ENCODE data around the gene ZNF202.

ZNF202 gene
- total RNA-seq, result 13.8 to 19.2 (median 14.9) reads per million in 3 donors

DNA sequence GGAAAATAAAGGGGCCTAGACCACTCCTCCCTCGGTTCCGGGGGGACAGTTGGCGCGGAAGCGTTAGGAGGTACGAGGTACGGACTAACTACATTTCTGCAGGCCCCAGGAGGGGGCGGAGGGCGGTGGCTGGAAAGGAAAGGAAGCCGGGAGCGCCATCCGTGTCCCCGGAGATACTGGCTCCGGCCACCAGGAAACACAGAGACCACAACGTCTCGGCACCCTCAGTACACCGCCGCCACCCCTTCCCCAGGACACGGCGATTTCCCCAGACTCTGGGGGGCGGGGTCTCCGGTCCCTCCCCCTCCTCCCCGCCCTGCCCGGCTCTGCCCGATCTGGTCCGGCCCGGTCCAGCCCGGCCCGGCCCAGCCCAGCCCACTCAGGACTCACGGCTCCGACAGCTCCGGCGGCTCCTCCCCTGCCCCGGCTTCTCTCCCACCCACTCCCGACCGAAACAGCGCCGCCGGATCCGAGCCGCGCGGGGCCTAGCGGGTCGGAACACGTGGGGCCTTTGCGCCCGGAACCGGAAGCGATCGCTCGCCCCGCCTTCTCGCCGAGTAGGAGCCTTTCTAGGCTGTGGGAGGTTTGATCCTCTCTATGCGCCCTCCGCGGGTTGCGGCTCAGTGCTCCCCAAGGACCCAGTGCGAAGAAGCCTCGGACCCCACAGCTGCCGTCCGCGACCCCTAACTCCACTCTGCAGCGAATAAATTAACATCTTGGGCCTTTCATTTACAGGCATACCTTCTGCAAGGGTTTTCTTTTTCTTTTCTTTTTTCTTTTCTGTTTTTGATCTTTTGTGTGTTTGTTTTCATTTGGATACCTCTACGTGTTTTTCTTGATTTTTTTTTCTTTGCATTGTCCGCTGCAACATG lies at the start of gene ZNF202:
TSS of gene ZNF202 (minus strand) at position 502 of the 872 bp plus-strand sequence. CDS start 10,772 bp downstream, outside the sequence.
- Histone ChIP-seq H3K4me1 (ENCODE audit: control insufficient read depth, insufficient read depth, low read length, poor library complexity, severe bottlenecking) (peaks cover 9% of the 10 kb centered on the region), H3K9me3 (ENCODE audit: control insufficient read depth, low read length) (no peaks in the 10 kb centered on the region), H3K27ac (ENCODE audit: insufficient read depth, low read length, poor library complexity, severe bottlenecking) (peak within 1 kb of the TSS; percentile 76), H3K36me3 (ENCODE audit: control insufficient read depth, insufficient read depth, low read length) (no peaks in the 10 kb centered on the region), H3K4me3 (ENCODE audit: insufficient read depth, low read depth, low read length, poor library complexity, severe bottlenecking) (peak within 1 kb of the TSS; percentile 88), H3K27me3 (replicated peaks; ENCODE audit: control insufficient read depth, insufficient read depth, low read length, poor library complexity, severe bottlenecking) (no peaks in the 10 kb centered on the region)
- peak; percentile 78 to 86 (median 83) for DNase-seq

DNA sequence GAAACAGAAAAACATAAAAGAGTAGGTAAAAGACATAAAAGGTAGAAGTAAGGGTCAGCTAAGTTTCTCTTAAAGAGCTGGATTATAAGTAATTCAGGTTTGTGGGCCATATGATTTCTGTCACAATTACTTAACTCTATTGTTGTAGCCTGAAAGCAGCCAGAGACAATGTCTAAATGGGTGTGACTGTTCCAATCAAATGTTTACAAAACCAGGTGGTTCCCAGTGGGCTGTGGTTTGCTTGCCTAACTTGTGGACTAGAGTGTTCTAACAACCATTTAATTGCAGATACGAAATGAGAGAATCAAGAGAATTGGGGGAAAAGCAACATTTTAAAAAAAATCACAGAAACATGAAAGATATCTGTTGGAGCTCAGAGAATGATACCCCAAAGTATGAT lies 42.1 kb upstream of the ZNF202 start:
- Histone ChIP-seq H3K27ac (ENCODE audit: insufficient read depth, low read length, poor library complexity, severe bottlenecking) (no peak overlapping the region), H3K4me1 (ENCODE audit: control insufficient read depth, insufficient read depth, low read length, poor library complexity, severe bottlenecking) (no peaks in the 10 kb centered on the region), H3K27me3 (replicated peaks; ENCODE audit: control insufficient read depth, insufficient read depth, low read length, poor library complexity, severe bottlenecking) (no peaks in the 10 kb centered on the region), H3K4me3 (ENCODE audit: insufficient read depth, low read depth, low read length, poor library complexity, severe bottlenecking) (no peak overlapping the region), H3K9me3 (ENCODE audit: control insufficient read depth, low read length) (no peaks in the 10 kb centered on the region), H3K36me3 (ENCODE audit: control insufficient read depth, insufficient read depth, low read length) (no peaks in the 10 kb centered on the region)
- DNase-seq, result no peak

DNA sequence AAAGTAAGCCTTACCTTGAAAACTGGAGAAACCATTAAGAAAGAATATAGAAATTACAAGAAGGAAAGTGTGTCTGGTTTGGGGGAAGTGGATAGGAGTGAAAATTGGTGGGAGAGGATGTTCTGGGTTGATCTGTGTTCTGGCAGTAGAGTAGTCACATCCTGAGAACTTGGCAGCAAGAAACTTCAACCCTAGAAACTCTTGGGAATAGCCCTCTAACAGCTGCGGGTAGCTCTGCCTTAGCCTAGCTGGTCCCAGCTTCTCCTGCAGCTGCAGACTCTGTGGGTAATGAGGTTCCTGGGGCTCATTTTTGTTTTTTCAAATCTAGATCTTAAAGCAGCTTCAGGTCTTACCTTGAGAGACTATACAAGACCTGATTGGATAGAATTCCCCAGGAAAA lies 37.1 kb upstream of the ZNF202 start:
- Histone ChIP-seq H3K36me3 (ENCODE audit: control insufficient read depth, insufficient read depth, low read length) (no peaks in the 10 kb centered on the region), H3K27me3 (replicated peaks; ENCODE audit: control insufficient read depth, insufficient read depth, low read length, poor library complexity, severe bottlenecking) (no peaks in the 10 kb centered on the region), H3K4me3 (ENCODE audit: insufficient read depth, low read depth, low read length, poor library complexity, severe bottlenecking) (no peak overlapping the region), H3K4me1 (ENCODE audit: control insufficient read depth, insufficient read depth, low read length, poor library complexity, severe bottlenecking) (no peaks in the 10 kb centered on the region), H3K9me3 (ENCODE audit: control insufficient read depth, low read length) (no peaks in the 10 kb centered on the region), H3K27ac (ENCODE audit: insufficient read depth, low read length, poor library complexity, severe bottlenecking) (no peak overlapping the region)
- DNase-seq, result no peak

DNA sequence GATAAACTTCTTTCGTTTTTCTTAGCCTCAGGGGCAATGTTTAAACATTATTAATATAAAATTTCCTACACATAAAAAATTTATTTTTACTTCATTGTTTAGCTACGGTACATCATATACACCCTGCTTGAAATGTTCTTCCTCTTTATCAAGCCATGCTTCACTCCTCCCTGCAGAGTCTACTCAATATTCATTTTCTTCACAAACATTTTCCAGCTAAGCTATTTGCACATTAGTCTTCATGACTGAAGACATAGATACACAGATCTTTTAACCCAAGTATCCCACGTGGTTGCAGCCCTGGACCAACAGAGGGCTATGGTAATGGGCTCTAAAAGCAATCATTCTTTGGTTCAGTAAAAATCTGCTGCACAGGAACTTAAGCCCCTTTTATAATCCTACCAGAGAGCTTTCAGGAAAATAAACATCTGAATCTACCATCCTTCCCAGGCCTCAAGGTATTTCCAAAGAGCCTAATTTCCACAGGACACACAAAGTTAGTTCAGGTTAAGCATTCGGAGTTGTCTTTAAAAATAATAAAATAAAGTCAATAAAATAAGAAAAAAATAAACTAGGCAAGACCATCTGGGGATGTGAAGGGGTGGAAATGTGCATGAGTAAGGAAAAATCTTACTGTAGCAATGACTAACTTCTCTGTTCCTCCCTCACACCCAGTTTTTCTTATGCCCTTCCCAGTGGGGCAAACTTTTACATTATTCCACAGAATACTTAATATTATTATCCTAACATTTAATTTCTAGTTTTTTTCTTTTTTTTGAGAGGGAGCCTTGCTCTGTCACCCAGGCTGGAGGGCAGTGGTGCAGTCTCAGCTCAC lies 34.5 kb upstream of the ZNF202 start:
- no peaks in the 10 kb centered on the region for H3K36me3 ChIP-seq (ENCODE audit: control insufficient read depth, insufficient read depth, low read length)
- no peaks in the 10 kb centered on the region for H3K4me1 ChIP-seq (ENCODE audit: control insufficient read depth, insufficient read depth, low read length, poor library complexity, severe bottlenecking)
- H3K4me3 ChIP-seq (ENCODE audit: insufficient read depth, low read depth, low read length, poor library complexity, severe bottlenecking), result no peak overlapping the region
- H3K27me3 ChIP-seq (replicated peaks; ENCODE audit: control insufficient read depth, insufficient read depth, low read length, poor library complexity, severe bottlenecking), result no peaks in the 10 kb centered on the region
- H3K27ac ChIP-seq (ENCODE audit: insufficient read depth, low read length, poor library complexity, severe bottlenecking), result no peak overlapping the region
- H3K9me3 ChIP-seq (ENCODE audit: control insufficient read depth, low read length), result no peaks in the 10 kb centered on the region
- no peak for DNase-seq

DNA sequence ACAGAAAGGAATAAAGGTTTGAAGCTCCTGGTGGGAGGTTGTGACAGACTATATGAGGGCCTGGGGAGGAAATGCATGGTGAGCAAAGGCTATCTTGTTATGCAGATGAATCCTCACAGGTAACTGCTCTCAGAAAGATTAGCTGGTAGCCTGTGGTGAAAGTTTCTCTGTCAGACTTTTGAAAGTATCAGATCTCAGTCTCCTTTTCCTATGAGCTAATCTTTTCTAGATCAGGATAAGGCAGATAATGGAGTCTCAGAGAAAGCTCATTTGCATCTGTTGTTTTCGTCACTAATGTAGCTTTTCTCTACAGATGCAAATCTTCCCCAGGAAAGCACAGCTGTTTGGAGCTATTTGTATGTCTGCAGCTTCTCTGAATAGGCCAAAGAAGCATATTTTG lies 33.8 kb upstream of the ZNF202 start:
- no peak overlapping the region for H3K27ac ChIP-seq (ENCODE audit: insufficient read depth, low read length, poor library complexity, severe bottlenecking)
- no peak overlapping the region for H3K4me3 ChIP-seq (ENCODE audit: insufficient read depth, low read depth, low read length, poor library complexity, severe bottlenecking)
- no peaks in the 10 kb centered on the region for H3K27me3 ChIP-seq (replicated peaks; ENCODE audit: control insufficient read depth, insufficient read depth, low read length, poor library complexity, severe bottlenecking)
- no peaks in the 10 kb centered on the region for H3K4me1 ChIP-seq (ENCODE audit: control insufficient read depth, insufficient read depth, low read length, poor library complexity, severe bottlenecking)
- no peaks in the 10 kb centered on the region for H3K9me3 ChIP-seq (ENCODE audit: control insufficient read depth, low read length)
- DNase-seq, result no peak
- H3K36me3 ChIP-seq (ENCODE audit: control insufficient read depth, insufficient read depth, low read length), result no peaks in the 10 kb centered on the region

DNA sequence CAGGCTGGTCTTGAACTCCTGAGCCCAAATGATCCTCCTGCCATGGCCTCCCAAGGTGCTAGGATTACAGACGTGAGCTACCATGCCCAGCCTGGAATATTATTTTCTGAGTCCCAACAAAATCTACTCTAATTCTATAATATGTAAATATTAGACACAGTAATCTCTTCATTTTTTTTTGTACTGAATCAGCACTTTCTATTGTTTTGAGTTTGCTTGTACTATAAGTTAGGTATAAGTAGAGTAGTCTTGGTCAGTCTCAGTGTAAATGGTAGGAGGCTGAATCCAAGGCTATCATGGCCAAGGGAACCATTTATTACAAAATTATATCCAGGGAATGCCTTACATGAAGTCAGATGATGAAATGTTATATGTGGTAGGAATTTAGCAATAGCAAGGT lies 32.5 kb upstream of the ZNF202 start:
- H3K27ac ChIP-seq (ENCODE audit: insufficient read depth, low read length, poor library complexity, severe bottlenecking), result no peak overlapping the region
- H3K4me3 ChIP-seq (ENCODE audit: insufficient read depth, low read depth, low read length, poor library complexity, severe bottlenecking), result no peak overlapping the region
- H3K36me3 ChIP-seq (ENCODE audit: control insufficient read depth, insufficient read depth, low read length), result no peaks in the 10 kb centered on the region
- no peaks in the 10 kb centered on the region for H3K4me1 ChIP-seq (ENCODE audit: control insufficient read depth, insufficient read depth, low read length, poor library complexity, severe bottlenecking)
- no peaks in the 10 kb centered on the region for H3K27me3 ChIP-seq (replicated peaks; ENCODE audit: control insufficient read depth, insufficient read depth, low read length, poor library complexity, severe bottlenecking)
- no peaks in the 10 kb centered on the region for H3K9me3 ChIP-seq (ENCODE audit: control insufficient read depth, low read length)
- no peak for DNase-seq

DNA sequence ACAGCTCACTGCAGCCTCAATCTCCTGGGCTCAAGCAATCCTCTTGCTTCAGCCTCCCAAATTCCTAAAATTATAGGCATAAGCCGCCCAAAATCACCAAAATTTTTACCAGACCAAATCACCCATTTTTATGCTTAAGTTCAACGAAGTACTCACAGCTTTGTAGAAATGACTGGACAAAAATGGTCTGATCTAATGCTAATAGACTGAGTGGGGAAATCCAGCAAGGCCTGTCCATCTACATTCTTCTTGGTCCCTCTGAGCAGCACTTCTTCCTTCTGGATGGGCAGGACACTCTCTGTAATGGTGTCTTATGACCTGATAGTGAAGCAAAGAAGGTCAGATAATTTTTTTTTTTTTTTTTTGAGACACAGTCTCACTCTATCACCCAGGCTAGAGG lies 31.6 kb upstream of the ZNF202 start:
- Histone ChIP-seq H3K4me3 (ENCODE audit: insufficient read depth, low read depth, low read length, poor library complexity, severe bottlenecking) (no peak overlapping the region), H3K9me3 (ENCODE audit: control insufficient read depth, low read length) (no peaks in the 10 kb centered on the region), H3K36me3 (ENCODE audit: control insufficient read depth, insufficient read depth, low read length) (no peaks in the 10 kb centered on the region), H3K27ac (ENCODE audit: insufficient read depth, low read length, poor library complexity, severe bottlenecking) (no peak overlapping the region), H3K27me3 (replicated peaks; ENCODE audit: control insufficient read depth, insufficient read depth, low read length, poor library complexity, severe bottlenecking) (no peaks in the 10 kb centered on the region), H3K4me1 (ENCODE audit: control insufficient read depth, insufficient read depth, low read length, poor library complexity, severe bottlenecking) (no peaks in the 10 kb centered on the region)
- DNase-seq, result no peak

DNA sequence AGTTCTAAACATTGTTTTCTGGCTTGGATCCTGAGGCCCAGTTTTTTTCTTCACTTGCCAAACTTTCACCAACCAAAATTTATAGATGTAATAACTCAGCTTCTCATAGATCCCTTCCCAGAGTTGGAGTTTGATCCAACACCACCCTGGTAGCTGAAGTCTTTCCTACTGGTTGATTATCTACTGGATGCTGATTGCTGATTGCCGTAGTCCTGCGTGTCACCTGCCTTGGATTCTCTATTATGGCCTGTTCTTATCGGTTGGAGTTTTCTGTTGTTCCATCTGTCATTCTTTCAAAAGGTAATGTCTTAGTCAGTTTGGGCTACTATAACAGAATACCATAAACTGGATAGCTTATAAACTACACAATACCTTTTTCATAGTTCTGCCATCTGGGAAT lies 30.2 kb upstream of the ZNF202 start:
- Histone ChIP-seq H3K4me1 (ENCODE audit: control insufficient read depth, insufficient read depth, low read length, poor library complexity, severe bottlenecking) (no peaks in the 10 kb centered on the region), H3K4me3 (ENCODE audit: insufficient read depth, low read depth, low read length, poor library complexity, severe bottlenecking) (no peak overlapping the region), H3K36me3 (ENCODE audit: control insufficient read depth, insufficient read depth, low read length) (no peaks in the 10 kb centered on the region), H3K9me3 (ENCODE audit: control insufficient read depth, low read length) (no peaks in the 10 kb centered on the region), H3K27ac (ENCODE audit: insufficient read depth, low read length, poor library complexity, severe bottlenecking) (no peak overlapping the region), H3K27me3 (replicated peaks; ENCODE audit: control insufficient read depth, insufficient read depth, low read length, poor library complexity, severe bottlenecking) (no peaks in the 10 kb centered on the region)
- DNase-seq, result no peak

DNA sequence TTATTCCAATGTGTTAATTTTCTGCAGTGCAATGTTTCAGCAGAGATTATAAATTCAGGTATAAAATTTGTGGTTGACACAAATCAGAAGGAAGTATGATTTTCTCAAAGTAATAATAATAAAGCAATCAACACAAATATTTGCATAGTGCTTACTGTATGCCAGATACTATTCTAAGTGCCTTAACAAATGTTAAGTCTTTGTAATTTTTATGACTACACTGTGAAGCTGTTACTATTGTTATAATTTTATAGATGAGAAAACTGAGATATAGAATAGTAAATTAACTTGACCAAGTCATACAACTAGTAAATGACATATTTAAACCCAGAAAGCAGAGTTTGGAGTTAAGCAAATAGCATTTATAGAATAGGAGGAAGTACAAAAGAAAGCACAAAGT lies 29.3 kb upstream of the ZNF202 start:
- no peaks in the 10 kb centered on the region for H3K27me3 ChIP-seq (replicated peaks; ENCODE audit: control insufficient read depth, insufficient read depth, low read length, poor library complexity, severe bottlenecking)
- no peak for DNase-seq
- H3K9me3 ChIP-seq (ENCODE audit: control insufficient read depth, low read length), result no peaks in the 10 kb centered on the region
- H3K4me3 ChIP-seq (ENCODE audit: insufficient read depth, low read depth, low read length, poor library complexity, severe bottlenecking), result no peak overlapping the region
- no peaks in the 10 kb centered on the region for H3K36me3 ChIP-seq (ENCODE audit: control insufficient read depth, insufficient read depth, low read length)
- H3K4me1 ChIP-seq (ENCODE audit: control insufficient read depth, insufficient read depth, low read length, poor library complexity, severe bottlenecking), result no peaks in the 10 kb centered on the region
- H3K27ac ChIP-seq (ENCODE audit: insufficient read depth, low read length, poor library complexity, severe bottlenecking), result no peak overlapping the region

DNA sequence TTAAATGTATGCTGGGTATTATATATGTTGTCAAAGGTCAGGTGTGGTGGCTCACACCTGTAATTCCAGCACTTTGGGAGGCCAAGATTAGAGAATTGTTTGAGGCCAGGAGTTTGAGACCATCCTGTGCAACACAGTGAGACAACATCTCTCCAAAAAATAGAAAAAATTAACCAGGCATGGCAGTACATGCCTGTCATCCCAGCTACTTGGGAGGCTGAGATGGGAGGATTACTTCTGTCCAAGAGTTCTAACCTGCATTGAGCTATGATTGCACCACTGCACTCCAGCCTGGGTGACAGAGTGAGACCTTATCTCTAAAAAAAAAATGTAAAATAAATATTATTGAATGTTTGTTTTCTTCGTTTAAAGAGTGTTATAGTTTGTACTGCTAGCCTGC lies 24.1 kb upstream of the ZNF202 start:
- Histone ChIP-seq H3K9me3 (ENCODE audit: control insufficient read depth, low read length) (no peaks in the 10 kb centered on the region), H3K27me3 (replicated peaks; ENCODE audit: control insufficient read depth, insufficient read depth, low read length, poor library complexity, severe bottlenecking) (no peaks in the 10 kb centered on the region), H3K4me3 (ENCODE audit: insufficient read depth, low read depth, low read length, poor library complexity, severe bottlenecking) (no peak overlapping the region), H3K4me1 (ENCODE audit: control insufficient read depth, insufficient read depth, low read length, poor library complexity, severe bottlenecking) (no peaks in the 10 kb centered on the region), H3K36me3 (ENCODE audit: control insufficient read depth, insufficient read depth, low read length) (no peaks in the 10 kb centered on the region), H3K27ac (ENCODE audit: insufficient read depth, low read length, poor library complexity, severe bottlenecking) (no peak overlapping the region)
- DNase-seq, result no peak
